Spleen (tissue), 13 donors: ENCODE data around the gene NRAP. TPM values are rescaled to one million over a fixed set of nuclear protein-coding genes. Genes with fewer than 3 reads are reported as not detected.

Experiments
- DNase-seq: peaks from one replicate; pipeline ENCODE4 v3.0.0-alpha.2; 2020
- H3K27ac ChIP-seq, 8 donors: fragments of 200-600 bp; sonication (generic) in 7 of 8; 1 replicate in 4 of 8; 2 replicates in 4 of 8; pipeline versions ENCODE4 v1.5.0 to v1.8.0; 2016 to 2021; ENCODE audit warnings: inconsistent platforms in 4 of 8, mild to moderate bottlenecking in 4 of 8, moderate library complexity in 1 of 8
- H3K27me3 ChIP-seq, 7 donors: fragments of 200-600 bp; sonication (generic) in 6 of 7; replicated peaks in 1 of 7; 1 replicate in 4 of 7; 2 replicates in 3 of 7; pipeline versions ENCODE4 v1.5.0 to v1.8.0; 2016 to 2021; ENCODE audit warnings: inconsistent platforms in 3 of 7, mild to moderate bottlenecking in 1 of 7
- H3K36me3 ChIP-seq, 6 donors: fragments of 200-600 bp; sonication (generic) in 5 of 6; 1 replicate in 4 of 6; 2 replicates in 2 of 6; pipeline versions ENCODE4 v1.5.0 to v1.8.0; 2016 to 2021; ENCODE audit warnings: inconsistent platforms in 2 of 6
- H3K4me1 ChIP-seq, 6 donors: fragments of 200-600 bp; sonication (generic) in 5 of 6; 1 replicate in 3 of 6; 2 replicates in 3 of 6; pipeline versions ENCODE4 v1.5.0 to v1.8.0; 2016 to 2021; ENCODE audit warnings: inconsistent platforms in 3 of 6
- H3K4me3 ChIP-seq, 8 donors: fragments of 200-600 bp; sonication (generic) in 7 of 8; 1 replicate in 4 of 8; 2 replicates in 4 of 8; pipeline versions ENCODE4 v1.5.0 to v1.8.0; 2016 to 2021; ENCODE audit warnings: inconsistent platforms in 4 of 8, mild to moderate bottlenecking in 4 of 8, moderate library complexity in 2 of 8
- H3K9me3 ChIP-seq, 8 donors: fragments of 200-600 bp; sonication (generic) in 7 of 8; 1 replicate in 4 of 8; 2 replicates in 4 of 8; pipeline versions ENCODE4 v1.5.0 to v1.8.0; 2016 to 2021; ENCODE audit warnings: inconsistent platforms in 4 of 8
- POLR2A ChIP-seq, 3 donors: fragments of 450-650 bp; IDR thresholded peaks; one replicate each; pipeline ENCODE4 v1.5.1; 2017; ENCODE audit warnings: antibody characterized with exemption in 3 of 3, mild to moderate bottlenecking in 1 of 3
- POLR2AphosphoS5 ChIP-seq, 3 donors: sonication (generic); formaldehyde crosslinking; IDR thresholded peaks; one replicate each; pipeline ENCODE4 v1.5.1; 2017; ENCODE audit warnings: antibody characterized with exemption in 3 of 3
- WGBS, 5 donors: extraction: QIAGEN DNeasy Blood & Tissue Kit in 3 of 5; methylation state at CpG; one replicate each; pipeline versions ENCODE4 v1.1.5 to v1.1.7; 2013 to 2018; 5-methylcytosine and 5-hydroxymethylcytosine counted together
- intact Hi-C: fragments of 100-400 bp; cut with DNase I; formaldehyde crosslinking; loops from one replicate; pipeline ENCODE4 v1.15.0; 2023; ENCODE audit warnings: low total_unique reads
- long read RNA-seq, 2 donors: transcript quantifications; one replicate each; lab custom pipeline, GENCODE V29; 2026
- polyA plus RNA-seq, 3 donors: library from polyadenylated mRNA; stranded (reverse); fragments of 200-250 nt; gene quantifications; one replicate each; pipeline ENCODE4 v1.2.1, GENCODE V29; 2013
- total RNA-seq, 7 donors: library from RNA; depleted of rRNA in 3 of 7; stranded (reverse); fragments of >200 nt in 3 of 7; fragmentation: NEBNext Ultra II Directional in 4 of 7; extraction: Animal tissue kit (Norgen Biotek cat#: 25700) in 4 of 7; gene quantifications; one replicate each; pipeline versions ENCODE4 v1.1.0 to v1.2.1, GENCODE V29; 2016 to 2021
- TF ChIP-seq, protein P1 (sequence below), 11 experiments: fragments of 200-600 bp in 7 of 11; fragments of 450-650 bp in 4 of 11; sonication (generic) in 4 of 11; IDR thresholded peaks in 8 of 11; conservative IDR thresholded peaks in 3 of 11; 1 replicate in 7 of 11; 2 replicates in 4 of 11; pipeline versions ENCODE4 v1.4.0 to v1.8.0; 2016 to 2021; ENCODE audit warnings: antibody characterized with exemption in 11 of 11, inconsistent platforms in 4 of 11, mild to moderate bottlenecking in 1 of 11
- donor health status: healthy with polysubstance abuse.
- donor health status: DM: no; HTN: no; CAD: no; lungs with moderate emphysema.
- donor health status: DM: no; HTN: no; CAD: no.
- donor health status: Bipolar disorder and iron deficiency.
- donor health status: healthy.
- donor health status: DM: no; HTN: no; CAD: no.
- donor health status: DM: yes; HTN: yes; CAD: no.

The NRAP gene, protein sequence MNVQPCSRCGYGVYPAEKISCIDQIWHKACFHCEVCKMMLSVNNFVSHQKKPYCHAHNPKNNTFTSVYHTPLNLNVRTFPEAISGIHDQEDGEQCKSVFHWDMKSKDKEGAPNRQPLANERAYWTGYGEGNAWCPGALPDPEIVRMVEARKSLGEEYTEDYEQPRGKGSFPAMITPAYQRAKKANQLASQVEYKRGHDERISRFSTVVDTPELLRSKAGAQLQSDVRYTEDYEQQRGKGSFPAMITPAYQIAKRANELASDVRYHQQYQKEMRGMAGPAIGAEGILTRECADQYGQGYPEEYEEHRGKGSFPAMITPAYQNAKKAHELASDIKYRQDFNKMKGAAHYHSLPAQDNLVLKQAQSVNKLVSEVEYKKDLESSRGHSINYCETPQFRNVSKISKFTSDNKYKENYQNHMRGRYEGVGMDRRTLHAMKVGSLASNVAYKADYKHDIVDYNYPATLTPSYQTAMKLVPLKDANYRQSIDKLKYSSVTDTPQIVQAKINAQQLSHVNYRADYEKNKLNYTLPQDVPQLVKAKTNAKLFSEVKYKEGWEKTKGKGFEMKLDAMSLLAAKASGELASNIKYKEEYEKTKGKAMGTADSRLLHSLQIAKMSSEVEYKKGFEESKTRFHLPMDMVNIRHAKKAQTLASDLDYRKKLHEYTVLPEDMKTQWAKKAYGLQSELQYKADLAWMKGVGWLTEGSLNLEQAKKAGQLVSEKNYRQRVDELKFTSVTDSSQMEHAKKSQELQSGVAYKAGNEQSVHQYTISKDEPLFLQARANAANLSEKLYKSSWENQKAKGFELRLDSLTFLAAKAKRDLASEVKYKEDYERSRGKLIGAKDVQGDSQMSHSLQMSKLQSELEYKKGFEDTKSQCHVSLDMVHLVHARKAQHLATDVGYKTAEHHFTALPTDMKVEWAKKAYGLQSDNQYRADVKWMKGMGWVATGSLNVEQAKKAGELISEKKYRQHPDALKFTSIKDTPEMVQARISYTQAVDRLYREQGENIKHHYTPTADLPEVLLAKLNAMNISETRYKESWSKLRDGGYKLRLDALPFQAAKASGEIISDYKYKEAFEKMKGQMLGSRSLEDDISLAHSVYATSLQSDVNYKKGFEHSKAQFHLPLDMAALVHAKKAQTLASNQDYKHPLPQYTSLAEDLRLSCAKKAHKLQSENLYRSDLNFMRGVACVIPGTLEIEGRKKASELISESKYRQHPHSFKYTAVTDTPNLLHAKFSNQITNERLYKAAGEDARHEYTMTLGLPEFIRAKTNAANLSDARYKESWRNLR (N-terminal part only)
- under 1 TPM in 1 of 7 donors, not detected in 6; 0.13 TPM for total RNA-seq
- polyA plus RNA-seq: under 1 TPM; 0.03 to 0.04 (median 0.03) TPM
- long read RNA-seq, donor 1: 0 reads
- long read RNA-seq, donor 2: 0 reads

DNA sequence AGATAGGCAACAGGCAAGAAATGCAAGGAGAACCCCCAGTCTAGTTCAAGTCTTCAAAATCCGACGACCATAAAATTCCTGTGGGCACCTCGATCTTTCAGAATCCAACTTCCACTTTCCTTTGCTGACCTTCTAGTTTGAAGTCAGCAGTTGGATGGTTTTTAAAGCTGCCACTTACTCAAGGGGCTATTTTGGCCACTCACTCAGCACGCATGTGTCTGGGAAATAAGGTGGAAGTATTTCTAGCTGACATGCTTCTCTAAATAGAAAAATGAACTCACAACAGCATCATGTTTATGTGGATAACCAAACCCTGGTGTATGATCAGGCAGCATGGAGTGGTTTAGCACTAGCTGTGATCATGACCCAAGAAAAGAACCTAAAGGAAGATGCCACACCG, at the start of gene NRAP:
Gene NRAP (minus strand): TSS at position 134 of the 400 bp plus-strand sequence. CDS start 159 bp downstream, outside the sequence.
- Histone ChIP-seq H3K27ac (no peak within 1 kb of the TSS), H3K36me3 (no peaks in the 10 kb centered on the region), H3K27me3 (peaks cover 0 to under 1% (median 0%) of the 10 kb centered on the region in 7 donors), H3K9me3 (no peaks in the 10 kb centered on the region), H3K4me3 (no peak within 1 kb of the TSS), H3K4me1 (no peaks in the 10 kb centered on the region)
- no peak for TF ChIP-seq POLR2A (IDR thresholded peaks at IDR 0.05)
- TF ChIP-seq POLR2AphosphoS5 (IDR thresholded peaks at IDR 0.05): no peak
- TF ChIP-seq, protein P1, sequence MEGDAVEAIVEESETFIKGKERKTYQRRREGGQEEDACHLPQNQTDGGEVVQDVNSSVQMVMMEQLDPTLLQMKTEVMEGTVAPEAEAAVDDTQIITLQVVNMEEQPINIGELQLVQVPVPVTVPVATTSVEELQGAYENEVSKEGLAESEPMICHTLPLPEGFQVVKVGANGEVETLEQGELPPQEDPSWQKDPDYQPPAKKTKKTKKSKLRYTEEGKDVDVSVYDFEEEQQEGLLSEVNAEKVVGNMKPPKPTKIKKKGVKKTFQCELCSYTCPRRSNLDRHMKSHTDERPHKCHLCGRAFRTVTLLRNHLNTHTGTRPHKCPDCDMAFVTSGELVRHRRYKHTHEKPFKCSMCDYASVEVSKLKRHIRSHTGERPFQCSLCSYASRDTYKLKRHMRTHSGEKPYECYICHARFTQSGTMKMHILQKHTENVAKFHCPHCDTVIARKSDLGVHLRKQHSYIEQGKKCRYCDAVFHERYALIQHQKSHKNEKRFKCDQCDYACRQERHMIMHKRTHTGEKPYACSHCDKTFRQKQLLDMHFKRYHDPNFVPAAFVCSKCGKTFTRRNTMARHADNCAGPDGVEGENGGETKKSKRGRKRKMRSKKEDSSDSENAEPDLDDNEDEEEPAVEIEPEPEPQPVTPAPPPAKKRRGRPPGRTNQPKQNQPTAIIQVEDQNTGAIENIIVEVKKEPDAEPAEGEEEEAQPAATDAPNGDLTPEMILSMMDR (IDR thresholded peaks at IDR 0.05 in 8 of 11, conservative IDR thresholded peaks at IDR 0.05 in 3 of 11): no peak
- no peak for DNase-seq
- intact Hi-C loops: no loop called here
- 80 to 91% (median 87%) methylated on average over 5 of the region's 5 CpGs for WGBS, 5 donors

DNA sequence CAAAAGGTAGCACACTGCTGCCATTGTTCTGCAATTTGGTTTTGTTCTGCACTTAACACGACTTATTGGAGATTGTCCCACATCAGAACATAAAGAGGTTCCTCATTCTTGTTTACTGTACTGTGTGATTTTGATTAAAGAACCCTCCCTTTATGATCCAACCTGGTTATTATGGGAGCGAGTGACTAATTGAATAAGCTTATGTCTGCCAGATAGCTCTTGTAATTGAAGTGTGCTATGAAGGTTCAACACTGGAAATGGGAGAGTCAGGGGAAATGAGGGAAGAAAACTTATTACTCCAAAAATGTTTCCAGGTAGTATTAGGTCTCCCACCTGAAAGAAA, 49.8 kb upstream of the NRAP start:
- 75 to 94% (median 85%) methylated on average over 2 of the region's 2 CpGs for WGBS, 5 donors
- Histone ChIP-seq H3K9me3 (no peaks in the 10 kb centered on the region), H3K4me1 (peaks cover 0 to 28% (median 11%) of the 10 kb centered on the region in 6 donors), H3K36me3 (peaks cover 0 to 59% (median 4%) of the 10 kb centered on the region in 6 donors), H3K27me3 (no peaks in the 10 kb centered on the region), H3K27ac (no peak overlapping the region), H3K4me3 (no peak overlapping the region)
- intact Hi-C loops: no loop called here
- DNase-seq: no peak
- TF ChIP-seq POLR2A (IDR thresholded peaks at IDR 0.05): no peak
- TF ChIP-seq POLR2AphosphoS5 (IDR thresholded peaks at IDR 0.05): no peak
- TF ChIP-seq, protein P1 (IDR thresholded peaks at IDR 0.05 in 8 of 11, conservative IDR thresholded peaks at IDR 0.05 in 3 of 11): no peak

DNA sequence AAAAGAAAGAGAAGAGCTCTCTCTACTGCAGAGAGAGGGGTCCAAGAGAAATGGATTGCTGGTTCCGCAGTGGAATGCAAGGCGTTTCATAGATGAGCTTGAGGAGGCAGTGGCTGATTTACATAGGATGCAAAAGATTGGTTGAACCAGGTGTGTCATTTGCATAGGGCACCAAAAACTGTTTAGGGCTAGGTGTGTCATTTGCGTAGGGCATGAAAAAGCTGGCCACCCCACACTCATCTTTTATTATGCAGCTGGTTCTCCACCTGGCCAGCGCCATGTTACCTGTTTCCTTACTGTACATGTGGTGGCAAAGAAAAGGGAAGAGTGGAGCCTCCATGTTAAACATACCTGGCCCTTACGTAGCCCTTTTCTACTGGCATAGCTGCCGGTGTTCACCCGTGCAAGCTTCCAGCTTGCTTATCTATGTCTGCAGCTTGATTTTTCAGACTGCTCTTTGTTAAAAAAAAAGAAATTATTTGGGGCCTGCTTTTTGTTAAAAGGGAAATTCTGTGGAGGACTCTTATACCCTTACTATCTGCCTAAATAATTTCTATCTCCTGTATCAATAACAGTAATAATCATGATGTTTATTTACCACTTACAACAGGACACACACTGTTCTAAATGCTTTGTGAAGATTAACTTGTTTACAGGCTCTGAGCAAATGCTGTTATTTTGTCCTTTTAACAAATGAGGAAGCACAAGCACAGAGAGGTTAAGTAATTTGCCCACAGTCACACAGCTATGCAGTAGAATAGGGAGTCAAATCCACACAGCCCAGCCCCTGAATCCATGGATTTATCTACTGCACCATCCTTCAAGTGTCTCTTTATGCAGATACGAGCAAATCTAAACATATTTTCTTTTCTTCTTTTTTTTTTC, 49.2 kb upstream of the NRAP start:
- WGBS, 5 donors: 79 to 86% (median 86%) methylated on average over 8 of the region's 8 CpGs
- TF ChIP-seq, protein P1 (IDR thresholded peaks at IDR 0.05 in 8 of 11, conservative IDR thresholded peaks at IDR 0.05 in 3 of 11): no peak
- TF ChIP-seq POLR2A (IDR thresholded peaks at IDR 0.05): no peak
- TF ChIP-seq POLR2AphosphoS5 (IDR thresholded peaks at IDR 0.05): no peak
- no peak overlapping the region for H3K27ac ChIP-seq
- H3K9me3 ChIP-seq: no peaks in the 10 kb centered on the region
- peaks cover 0 to 58% (median 2%) of the 10 kb centered on the region in 6 donors for H3K36me3 ChIP-seq
- DNase-seq: no peak
- peaks cover 2 to 34% (median 12%) of the 10 kb centered on the region in 6 donors for H3K4me1 ChIP-seq
- no peaks in the 10 kb centered on the region for H3K27me3 ChIP-seq
- intact Hi-C loops: no loop called here
- H3K4me3 ChIP-seq: no peak overlapping the region
